HUDEP-2 (cell line): ENCODE measurements around the gene DAAM1.

Experiments used
- DNase-seq, 76 experiments: peaks; one replicate each; lab custom pipeline; 2025; ENCODE audit not compliant: unreplicated experiment in 76 of 76; lab: John Stamatoyannopoulos, UW

DAAM1 gene

DNA sequence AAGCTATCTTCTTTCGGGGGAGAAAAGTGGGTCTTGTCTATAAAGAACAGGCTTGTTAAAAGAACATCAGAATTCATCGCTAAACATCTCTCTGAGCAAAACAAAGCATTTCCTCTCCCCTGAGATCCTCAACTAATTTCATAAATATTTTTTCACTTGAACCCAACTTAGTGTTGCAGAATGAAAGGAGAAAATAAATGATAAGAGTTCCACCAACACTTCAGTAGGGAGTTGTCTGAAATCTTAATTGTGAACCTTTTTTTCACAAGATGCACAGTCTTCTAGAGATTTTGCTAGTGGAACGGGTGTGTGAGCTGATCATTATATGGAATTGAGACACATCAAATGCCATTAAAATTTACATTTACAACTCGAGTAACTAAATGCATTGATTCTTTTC lies 1.3 kb upstream of the DAAM1 start:
- no peak for DNase-seq

DNA sequence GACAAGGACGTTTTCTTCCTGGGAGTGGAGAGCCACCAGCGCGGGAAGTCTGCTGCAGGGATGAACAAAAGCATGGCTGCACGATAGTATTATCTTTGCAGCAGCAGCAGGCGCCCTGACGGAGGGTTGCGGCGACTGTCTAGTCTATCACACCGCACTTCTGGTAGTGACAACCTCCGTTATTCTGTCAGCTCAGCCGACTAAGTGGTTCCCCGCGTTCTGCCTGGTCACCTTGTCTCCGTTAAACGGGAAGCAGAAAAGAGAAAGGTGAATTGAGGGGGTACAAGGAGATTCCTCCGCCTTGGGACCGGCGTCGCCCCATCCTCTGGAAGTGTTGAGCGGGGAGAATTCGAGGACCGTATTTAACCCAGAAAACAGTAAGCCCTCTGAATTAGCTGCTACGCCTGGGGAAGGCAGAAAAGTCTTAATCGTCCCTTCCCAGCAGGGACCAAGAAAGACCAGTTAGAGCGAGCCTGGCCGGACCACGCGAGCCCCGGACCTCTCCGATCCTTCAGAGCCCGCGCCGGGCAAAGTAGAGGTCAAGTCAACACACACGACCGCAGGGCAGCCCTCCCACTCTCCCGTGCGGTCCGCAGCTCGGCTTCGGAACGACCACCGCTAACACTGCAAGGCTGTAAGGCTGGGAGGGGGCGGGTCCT lies 536 bp upstream of the DAAM1 start:
- DNase-seq: peak in 66 of 76 experiments; percentile 11 to 79 (median 40)

GRCh38 chr14:59189091-59189785 lies 771 bp downstream of the DAAM1 start:
- DNase-seq: peak in 20 of 76 experiments; percentile 5 to 47 (median 21)

DNA sequence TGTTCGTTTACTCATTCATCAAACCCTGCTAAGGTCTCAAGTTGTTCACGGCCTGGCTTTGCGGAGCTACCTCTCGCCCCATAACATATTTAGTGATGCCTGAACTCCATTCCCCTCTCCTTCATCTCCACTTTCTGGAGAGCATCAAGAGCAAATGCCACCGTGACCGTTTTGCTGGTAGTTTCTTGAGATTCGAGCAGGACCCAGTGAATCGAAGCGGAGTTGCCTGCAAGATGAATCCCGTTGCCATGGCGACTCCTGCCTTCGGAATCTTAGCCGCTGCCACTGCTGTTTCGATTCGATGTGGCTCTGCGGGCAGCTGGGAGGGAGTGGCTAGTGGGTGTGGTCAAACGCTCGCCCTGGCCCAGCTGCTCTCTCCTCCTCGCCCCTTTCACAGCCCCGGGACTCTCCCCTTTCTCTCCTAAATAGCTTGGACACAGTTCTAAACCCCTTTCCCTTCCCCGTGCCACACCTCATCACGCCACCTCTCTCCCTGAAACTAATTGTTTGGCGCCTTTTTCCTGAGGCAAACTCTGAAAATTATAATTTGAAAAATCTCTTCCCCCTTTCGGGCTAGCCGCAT lies 1.4 kb downstream of the DAAM1 start:
- peak in 73 of 76 experiments; percentile 17 to 83 (median 67) for DNase-seq

DNA sequence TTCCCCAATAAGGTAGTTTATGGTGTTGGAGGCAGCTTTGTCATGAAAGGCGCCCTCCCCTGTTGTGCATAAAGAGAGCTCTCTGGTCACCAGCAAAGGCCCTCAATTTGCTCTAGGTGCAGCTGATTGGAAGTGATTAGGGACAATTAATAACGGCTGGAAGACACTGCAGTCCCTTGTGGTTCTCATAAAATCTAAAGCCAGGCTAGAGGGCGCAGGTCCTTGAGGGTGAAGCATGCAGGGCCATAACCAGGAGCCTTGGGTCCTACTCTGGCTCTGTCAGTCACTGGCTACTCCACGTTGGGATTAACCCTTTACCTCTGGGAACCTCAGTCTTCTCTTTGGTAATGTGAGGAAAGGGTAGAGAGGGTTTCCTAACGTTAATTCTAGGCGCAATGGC lies 1.9 kb downstream of the DAAM1 start:
- DNase-seq: peak in 7 of 76 experiments; percentile 11 to 49 (median 20)

DNA sequence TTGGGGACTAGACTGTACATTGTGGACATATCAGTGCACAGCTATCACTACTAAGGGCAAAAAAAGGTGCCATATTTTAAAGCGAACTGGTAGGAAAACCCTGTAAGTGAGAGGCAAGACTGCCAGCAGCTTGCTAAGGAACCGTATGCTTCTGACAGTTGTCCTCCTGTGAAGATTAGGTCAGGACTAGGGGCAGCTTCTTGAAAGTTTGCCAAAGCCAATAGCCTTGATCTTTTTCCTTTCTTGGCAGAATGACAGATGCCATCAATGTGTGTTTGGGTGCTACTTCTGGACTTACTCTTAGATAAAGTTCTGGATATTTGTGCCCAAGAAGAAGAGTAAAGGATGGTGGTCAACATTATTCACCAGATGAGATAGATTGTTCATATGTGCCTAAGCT lies 7.4 kb downstream of the DAAM1 start:
- peak in 17 of 76 experiments; percentile 3 to 46 (median 20) for DNase-seq

- DNase-seq: no peak
Measured at GRCh38 chr14:59197695-59198262, 9.3 kb downstream of the DAAM1 start.

- DNase-seq: no peak
Measured at GRCh38 chr14:59199205-59199604, 10.7 kb downstream of the DAAM1 start.

DNA sequence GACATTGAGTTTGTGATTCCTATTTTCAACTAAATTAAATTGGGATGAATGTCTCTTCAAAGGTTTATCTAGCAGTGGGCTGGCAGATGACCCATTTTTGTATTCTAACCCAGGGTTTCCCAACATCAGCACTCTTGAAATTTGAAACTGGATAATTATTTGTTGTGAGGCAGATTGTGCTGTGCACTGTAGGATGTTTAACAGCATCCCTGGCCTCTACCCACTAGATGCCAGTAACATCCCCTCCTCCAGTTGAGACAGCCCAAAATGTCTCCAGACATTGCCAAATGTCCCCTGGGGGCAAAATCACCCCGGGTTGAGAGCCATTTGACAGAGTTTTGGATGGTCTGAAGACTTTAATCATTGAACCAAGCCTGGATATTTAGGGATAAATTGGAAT lies 11.1 kb downstream of the DAAM1 start:
- DNase-seq: no peak

- DNase-seq: peak in 16 of 76 experiments; percentile 4 to 71 (median 30)
Measured at GRCh38 chr14:59200195-59200594, 11.7 kb downstream of the DAAM1 start.

DNA sequence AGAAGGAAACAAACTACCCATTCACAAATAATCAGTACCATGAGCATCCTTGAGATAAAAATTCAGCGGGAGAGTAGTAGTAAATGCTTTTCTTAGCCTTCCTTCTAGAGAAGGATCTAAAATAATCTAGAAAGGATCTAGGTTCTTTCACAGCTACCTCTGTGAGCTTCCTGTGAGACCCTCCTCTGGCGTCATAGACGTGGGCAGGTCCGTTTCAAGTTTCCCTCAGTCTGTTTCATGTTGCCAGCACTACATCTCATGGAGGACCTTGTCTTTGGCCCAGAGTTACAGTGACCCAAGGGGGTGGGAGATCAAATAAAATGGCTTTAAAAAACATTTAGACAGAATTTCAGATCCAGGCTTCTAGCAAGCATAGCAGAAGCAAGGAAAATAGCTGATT lies 13.6 kb downstream of the DAAM1 start:
- no peak for DNase-seq

- no peak for DNase-seq
Measured at GRCh38 chr14:59204305-59204704, 15.8 kb downstream of the DAAM1 start.

GRCh38 chr14:59206892-59207291 lies 18.4 kb downstream of the DAAM1 start:
- DNase-seq: no peak

- no peak for DNase-seq
Measured at GRCh38 chr14:59207506-59207933, 19.1 kb downstream of the DAAM1 start.

GRCh38 chr14:59208224-59208814 lies 19.9 kb downstream of the DAAM1 start:
- DNase-seq: no peak

- no peak for DNase-seq
Measured at GRCh38 chr14:59208954-59209353, 20.5 kb downstream of the DAAM1 start.

- no peak for DNase-seq
Measured at GRCh38 chr14:59210621-59211020, 22.2 kb downstream of the DAAM1 start.

DNA sequence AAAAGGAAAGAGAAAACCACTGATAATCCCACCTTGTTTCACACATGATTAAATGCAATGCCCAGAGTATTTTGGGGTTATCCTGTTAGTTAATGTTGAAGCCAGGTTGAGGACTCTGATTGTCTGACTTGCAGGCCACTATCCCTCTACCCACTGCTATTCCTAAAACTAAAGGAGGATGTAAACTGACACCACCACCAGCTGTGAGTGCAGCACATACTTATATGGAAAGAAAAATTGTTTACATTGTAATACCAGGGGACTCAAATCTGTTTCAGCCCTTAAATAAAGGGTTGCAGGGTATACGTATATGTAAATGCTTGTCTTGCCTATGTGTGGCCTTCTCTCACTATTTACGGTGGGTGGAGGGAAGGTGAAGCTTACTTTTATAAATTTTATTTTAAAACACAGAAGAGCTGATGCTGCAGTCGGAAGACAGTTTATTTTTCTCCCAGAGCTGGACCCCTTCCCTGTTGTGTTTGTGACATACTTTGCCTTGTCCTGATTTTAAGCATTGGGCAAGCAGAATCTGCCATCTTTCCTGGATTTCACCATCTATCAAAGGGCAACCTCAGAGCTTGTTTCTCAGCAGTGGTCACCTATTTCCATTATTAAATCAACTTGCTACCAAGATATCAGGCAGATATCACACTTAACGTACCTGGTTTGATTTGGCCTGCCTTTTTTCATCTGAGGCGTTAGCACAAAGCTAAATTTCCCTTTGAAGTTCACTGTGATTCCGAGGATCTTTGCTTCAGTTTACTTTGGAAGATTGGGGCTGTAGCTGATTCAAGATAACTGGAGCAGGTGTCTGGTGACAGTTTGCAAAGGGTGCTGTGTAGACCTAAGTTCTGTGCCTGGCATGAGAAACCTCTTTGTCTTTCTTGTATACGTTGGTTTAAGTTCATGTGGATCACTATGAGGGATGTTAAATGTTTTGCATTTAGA lies 25.2 kb downstream of the DAAM1 start:
- no peak for DNase-seq

DNA sequence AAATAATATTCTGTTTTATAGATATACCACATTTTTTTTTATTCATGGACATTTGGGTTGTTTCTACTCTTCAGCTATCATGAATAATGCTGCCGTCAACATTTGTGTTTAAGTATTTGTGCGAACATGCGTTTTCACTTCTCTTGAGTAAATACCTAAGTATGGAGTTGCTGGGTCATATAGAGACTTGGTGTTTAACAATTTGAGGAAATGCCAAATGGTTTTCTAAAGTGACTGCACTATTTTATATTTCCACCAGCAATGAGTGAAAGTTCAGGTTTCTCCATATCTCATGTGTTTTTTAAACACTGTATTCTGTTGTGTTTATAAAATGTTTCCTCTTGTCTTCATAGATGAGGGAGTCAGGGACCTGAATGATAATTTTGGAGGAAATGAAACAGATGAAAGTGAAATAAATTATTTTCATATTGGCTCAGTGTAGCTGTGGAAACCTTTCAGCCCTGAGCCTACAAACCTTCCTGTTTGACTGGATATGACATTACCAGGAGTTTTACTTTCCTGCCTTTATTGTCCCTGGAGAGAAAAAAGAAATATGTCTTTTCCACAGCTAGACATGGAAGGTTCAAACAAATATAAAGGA lies 26.3 kb downstream of the DAAM1 start:
- DNase-seq: no peak

- DNase-seq: no peak
Measured at GRCh38 chr14:59215322-59215721, 26.9 kb downstream of the DAAM1 start.
